Measurements from ENCODE around the gene MIF. TPM values are rescaled to one million over a fixed set of nuclear protein-coding genes. Genes with fewer than 3 reads are reported as not detected.

The MIF gene
- total and polyA plus RNA-seq, 2 donors (not counting 3 experiments of a cell fraction or from before 2014, with no cell fraction given), result 529 to 674 TPM

DNA sequence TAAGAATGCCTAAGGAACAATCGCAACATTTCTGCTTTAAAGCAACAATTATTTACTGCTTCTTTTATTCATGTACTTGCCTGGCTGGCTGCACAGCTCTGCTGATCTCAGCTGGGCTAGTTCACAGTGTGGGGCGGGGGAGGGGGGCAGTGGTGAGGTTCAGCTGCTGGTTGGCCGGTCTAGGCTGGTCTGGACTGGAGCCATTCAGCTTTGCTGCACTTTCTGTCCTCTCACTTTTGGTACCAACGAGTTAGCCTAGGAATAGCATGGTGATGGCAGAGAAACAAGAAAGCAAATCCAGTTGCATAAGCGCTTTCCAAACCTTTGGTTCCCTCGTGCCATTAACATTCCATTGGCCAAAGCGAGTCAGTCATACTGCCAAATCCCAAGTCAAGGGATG, 16.0 kb upstream of the MIF start:
- Histone ChIP-seq H3K9me1 (replicated peaks; ENCODE audit: control insufficient read depth, extremely low read depth, insufficient read depth, low read length) (no peaks in the 10 kb centered on the region), H3K27me3 (ENCODE audit: control insufficient read depth in 2 of 2, insufficient read depth in 2 of 2, low read length in 2 of 2) (no peaks in the 10 kb centered on the region), H3K27ac (ENCODE audit: insufficient read depth, low read depth, low read length) (no peak overlapping the region), H3K4me2 (ENCODE audit: insufficient read depth, low read length) (no peak overlapping the region), H3K4me1 (ENCODE audit: control insufficient read depth, extremely low read depth, insufficient read depth, low read length) (no peaks in the 10 kb centered on the region), H2AFZ (ENCODE audit: low read depth, low read length) (no peak overlapping the region), H3K36me3 (ENCODE audit: control insufficient read depth in 2 of 2, extremely low read depth in 1 of 2, insufficient read depth in 2 of 2, low read length in 2 of 2) (no peaks in the 10 kb centered on the region), H3K9me3 (replicated peaks; ENCODE audit: control insufficient read depth, insufficient read depth, low read length) (no peaks in the 10 kb centered on the region), H3K79me2 (ENCODE audit: control insufficient read depth, insufficient read depth, low read length) (no peaks in the 10 kb centered on the region), H3K9ac (replicated peaks; ENCODE audit: extremely low read depth, insufficient read depth, low read length) (no peak overlapping the region), H4K20me1 (replicated peaks; ENCODE audit: control insufficient read depth, extremely low read depth, insufficient read depth, low read length) (no peaks in the 10 kb centered on the region), H3K4me3 (replicated peaks in 1 of 3; ENCODE audit: insufficient read depth in 1 of 3, low read depth in 1 of 3, low read length in 3 of 3) (no peak overlapping the region)
- no peak for FAIRE-seq
- no peak for DNase-seq (ENCODE audit: low read depth, low spot score)
- ChIA-PET POLR2A (no interaction called here), CTCF (interaction anchor here (1.9 to 2.5 kb wide), 2 partner anchors 16 kb away, joined by 5 to 10 read pairs; partner anchors contain the start of gene MIF)
- BruUV-seq (replicated peaks), result no TSS peak
- TF ChIP-seq FOS (IDR thresholded peaks at IDR 0.05; ENCODE audit: borderline replicate concordance, insufficient read depth, low read length) (no peak), POLR2AphosphoS5 (IDR thresholded peaks at IDR 0.05; ENCODE audit: insufficient read depth, low read depth, low read length) (no peak), MYC (IDR thresholded peaks at IDR 0.05; ENCODE audit: low read depth, low read length) (no peak), JUN (IDR thresholded peaks at IDR 0.05; ENCODE audit: borderline replicate concordance, insufficient read depth, insufficient read length, low read depth) (no peak), GATA2 (IDR thresholded peaks at IDR 0.05; ENCODE audit: insufficient read depth, insufficient read length, low read depth, low read length) (no peak), POLR2A (IDR thresholded peaks at IDR 0.05; ENCODE audit: low read depth, low read length) (no peak), EZH2 (IDR thresholded peaks at IDR 0.05; ENCODE audit: borderline replicate concordance, low read depth, low read length, severe bottlenecking) (no peak)
- TF ChIP-seq, protein P1, sequence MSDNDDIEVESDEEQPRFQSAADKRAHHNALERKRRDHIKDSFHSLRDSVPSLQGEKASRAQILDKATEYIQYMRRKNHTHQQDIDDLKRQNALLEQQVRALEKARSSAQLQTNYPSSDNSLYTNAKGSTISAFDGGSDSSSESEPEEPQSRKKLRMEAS (IDR thresholded peaks at IDR 0.05; ENCODE audit: insufficient read depth, insufficient read length), result no peak
- TF ChIP-seq, protein P2, sequence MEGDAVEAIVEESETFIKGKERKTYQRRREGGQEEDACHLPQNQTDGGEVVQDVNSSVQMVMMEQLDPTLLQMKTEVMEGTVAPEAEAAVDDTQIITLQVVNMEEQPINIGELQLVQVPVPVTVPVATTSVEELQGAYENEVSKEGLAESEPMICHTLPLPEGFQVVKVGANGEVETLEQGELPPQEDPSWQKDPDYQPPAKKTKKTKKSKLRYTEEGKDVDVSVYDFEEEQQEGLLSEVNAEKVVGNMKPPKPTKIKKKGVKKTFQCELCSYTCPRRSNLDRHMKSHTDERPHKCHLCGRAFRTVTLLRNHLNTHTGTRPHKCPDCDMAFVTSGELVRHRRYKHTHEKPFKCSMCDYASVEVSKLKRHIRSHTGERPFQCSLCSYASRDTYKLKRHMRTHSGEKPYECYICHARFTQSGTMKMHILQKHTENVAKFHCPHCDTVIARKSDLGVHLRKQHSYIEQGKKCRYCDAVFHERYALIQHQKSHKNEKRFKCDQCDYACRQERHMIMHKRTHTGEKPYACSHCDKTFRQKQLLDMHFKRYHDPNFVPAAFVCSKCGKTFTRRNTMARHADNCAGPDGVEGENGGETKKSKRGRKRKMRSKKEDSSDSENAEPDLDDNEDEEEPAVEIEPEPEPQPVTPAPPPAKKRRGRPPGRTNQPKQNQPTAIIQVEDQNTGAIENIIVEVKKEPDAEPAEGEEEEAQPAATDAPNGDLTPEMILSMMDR (IDR thresholded peaks at IDR 0.05; ENCODE audit: extremely low read depth in 1 of 2, insufficient read depth in 1 of 2, low read depth in 1 of 2, low read length in 2 of 2), result no peak
- intact Hi-C loops (cut with micrococcal nuclease), result no loop called here
- dilution Hi-C loops (cut with MboI; ENCODE audit: extremely low pct_ligation_motif_present, low sequenced_read_pairs), result no loop called here
